Kidney epithelial cell (primary cell): ENCODE results near the gene CAMTA1. TPM values are rescaled to one million over a fixed set of nuclear protein-coding genes. Genes with fewer than 3 reads are reported as not detected.

Experiments used
- DNase-seq: peaks from one replicate; pipeline ENCODE4 v3.0.0-alpha.2; 2010; ENCODE audit warnings: low read depth
- H3K27me3 ChIP-seq: 2 replicates; pipeline ENCODE4 v1.6.0; 2011; ENCODE audit warnings: low read length; ENCODE audit not compliant: control insufficient read depth, insufficient read depth
- H3K36me3 ChIP-seq: 2 replicates; pipeline ENCODE4 v1.5.1; 2011; ENCODE audit warnings: low read length; ENCODE audit not compliant: control insufficient read depth, insufficient read depth
- H3K4me3 ChIP-seq: 2 replicates; pipeline ENCODE4 v1.5.1; 2011; ENCODE audit warnings: low read depth, mild to moderate bottlenecking, control low read depth, low read length
- total RNA-seq: library from RNA; depleted of rRNA; stranded (reverse); fragments of >200 nt; gene quantifications from 2 replicates; pipeline ENCODE4 v1.2.3, GENCODE V29; 2015
- TF ChIP-seq, protein P1 (sequence below): IDR thresholded peaks from 2 replicates; pipeline ENCODE4 v1.5.1; 2011; ENCODE audit warnings: mild to moderate bottlenecking, moderate library complexity, low read length, control low read depth, inconsistent platforms; ENCODE audit not compliant: insufficient read depth, poor library complexity, severe bottlenecking

Gene CAMTA1
- total RNA-seq, 1 donor from 2014 or later = 76.5 TPM

DNA sequence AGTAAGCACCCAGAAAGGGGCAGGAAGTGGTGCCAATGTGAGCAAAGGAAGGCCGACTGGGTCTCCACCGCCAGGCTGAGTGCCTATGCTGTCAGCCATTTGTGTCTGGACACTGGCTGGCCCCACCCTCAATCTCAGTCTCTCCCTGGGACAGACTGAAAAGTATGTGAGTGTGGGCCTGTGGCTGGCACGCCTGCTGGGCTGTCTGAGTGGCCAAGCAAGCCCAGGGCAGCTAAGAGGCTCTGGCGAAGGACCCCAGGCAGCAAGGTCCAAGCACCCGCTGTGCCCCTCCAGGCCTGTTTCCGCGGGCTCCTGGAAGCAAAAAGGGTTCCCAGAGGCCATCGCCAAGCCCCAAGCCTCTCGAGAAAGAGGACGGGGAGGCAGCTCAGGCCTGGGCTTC lies 892.6 kb downstream of the CAMTA1 start:
- TF ChIP-seq, protein P1, sequence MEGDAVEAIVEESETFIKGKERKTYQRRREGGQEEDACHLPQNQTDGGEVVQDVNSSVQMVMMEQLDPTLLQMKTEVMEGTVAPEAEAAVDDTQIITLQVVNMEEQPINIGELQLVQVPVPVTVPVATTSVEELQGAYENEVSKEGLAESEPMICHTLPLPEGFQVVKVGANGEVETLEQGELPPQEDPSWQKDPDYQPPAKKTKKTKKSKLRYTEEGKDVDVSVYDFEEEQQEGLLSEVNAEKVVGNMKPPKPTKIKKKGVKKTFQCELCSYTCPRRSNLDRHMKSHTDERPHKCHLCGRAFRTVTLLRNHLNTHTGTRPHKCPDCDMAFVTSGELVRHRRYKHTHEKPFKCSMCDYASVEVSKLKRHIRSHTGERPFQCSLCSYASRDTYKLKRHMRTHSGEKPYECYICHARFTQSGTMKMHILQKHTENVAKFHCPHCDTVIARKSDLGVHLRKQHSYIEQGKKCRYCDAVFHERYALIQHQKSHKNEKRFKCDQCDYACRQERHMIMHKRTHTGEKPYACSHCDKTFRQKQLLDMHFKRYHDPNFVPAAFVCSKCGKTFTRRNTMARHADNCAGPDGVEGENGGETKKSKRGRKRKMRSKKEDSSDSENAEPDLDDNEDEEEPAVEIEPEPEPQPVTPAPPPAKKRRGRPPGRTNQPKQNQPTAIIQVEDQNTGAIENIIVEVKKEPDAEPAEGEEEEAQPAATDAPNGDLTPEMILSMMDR = no peak
- no peak for DNase-seq
- Histone ChIP-seq H3K36me3 (no peaks in the 10 kb centered on the region), H3K27me3 (peaks cover 17% of the 10 kb centered on the region), H3K4me3 (no peak overlapping the region)

DNA sequence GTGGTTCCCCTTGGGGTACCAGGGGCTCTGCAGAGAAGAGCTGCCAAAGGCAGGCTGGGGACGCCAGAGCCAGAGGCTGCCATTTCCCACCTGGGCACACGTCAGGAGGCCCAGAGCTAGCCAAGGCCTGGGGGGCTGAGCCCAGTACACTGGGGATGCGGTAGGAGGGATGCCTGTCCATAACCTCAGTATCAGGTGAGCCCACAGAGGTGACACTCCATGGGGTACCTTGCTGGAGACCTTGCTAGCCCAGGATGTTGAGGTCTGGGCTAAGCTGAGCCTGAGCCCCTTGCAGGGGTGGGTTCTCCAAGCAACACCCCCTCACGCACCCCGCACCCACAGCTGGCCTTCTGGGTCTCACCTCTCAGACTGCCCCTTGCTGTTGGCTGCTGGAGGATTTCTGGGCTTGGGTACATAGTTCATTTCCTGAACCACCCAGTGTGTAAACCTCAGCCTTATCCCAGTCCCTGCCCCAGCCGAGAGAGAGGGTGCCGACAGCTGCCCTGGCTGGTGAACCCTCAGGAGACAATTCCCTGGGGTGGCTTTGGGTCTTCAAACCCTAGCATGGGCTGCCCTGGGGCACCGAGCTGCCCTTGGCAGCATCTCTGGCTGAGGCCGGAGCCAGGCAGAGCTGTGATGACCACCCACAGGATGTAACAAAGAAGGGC lies 893.4 kb downstream of the CAMTA1 start:
- Histone ChIP-seq H3K27me3 (peaks cover 16% of the 10 kb centered on the region), H3K4me3 (no peak overlapping the region), H3K36me3 (no peaks in the 10 kb centered on the region)
- no peak for DNase-seq
- TF ChIP-seq, protein P1 = no peak

DNA sequence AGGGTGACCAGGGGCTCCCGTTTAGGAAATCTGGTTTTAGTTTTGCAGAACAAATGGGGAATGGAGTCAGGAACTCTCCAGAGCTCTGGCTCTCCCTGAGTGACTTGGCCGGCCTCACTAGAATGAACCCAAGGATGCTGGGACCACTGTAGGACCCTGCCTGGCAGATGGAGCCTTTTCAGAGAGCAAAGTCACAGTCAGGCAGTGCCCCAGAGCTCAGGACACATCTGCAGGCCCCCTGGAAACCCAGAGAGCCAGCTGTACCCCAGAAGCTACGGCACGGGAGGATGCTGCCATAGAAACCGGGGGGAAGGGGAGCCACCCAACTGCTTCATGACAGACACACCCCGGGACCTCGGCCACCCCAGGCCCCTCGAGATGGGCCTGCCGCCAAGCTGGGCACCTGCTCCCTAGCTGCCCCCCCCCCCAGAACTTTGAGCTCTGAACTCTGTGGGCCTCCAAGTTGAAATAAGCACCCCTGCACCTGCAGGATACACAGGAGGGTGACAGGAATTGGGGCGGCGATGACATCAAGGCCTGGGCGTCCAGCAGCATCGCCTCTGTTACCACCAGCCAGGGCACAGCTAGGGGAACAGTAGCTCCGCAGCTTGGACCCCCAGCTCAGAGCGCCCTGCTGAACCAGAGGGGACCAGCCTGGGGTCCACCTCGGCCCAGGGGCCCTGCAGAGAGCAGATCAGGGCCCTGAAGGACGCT lies 894.1 kb downstream of the CAMTA1 start:
- H3K4me3 ChIP-seq = no peak overlapping the region
- H3K27me3 ChIP-seq = peaks cover 11% of the 10 kb centered on the region
- DNase-seq = no peak
- no peaks in the 10 kb centered on the region for H3K36me3 ChIP-seq
- TF ChIP-seq, protein P1 = no peak

DNA sequence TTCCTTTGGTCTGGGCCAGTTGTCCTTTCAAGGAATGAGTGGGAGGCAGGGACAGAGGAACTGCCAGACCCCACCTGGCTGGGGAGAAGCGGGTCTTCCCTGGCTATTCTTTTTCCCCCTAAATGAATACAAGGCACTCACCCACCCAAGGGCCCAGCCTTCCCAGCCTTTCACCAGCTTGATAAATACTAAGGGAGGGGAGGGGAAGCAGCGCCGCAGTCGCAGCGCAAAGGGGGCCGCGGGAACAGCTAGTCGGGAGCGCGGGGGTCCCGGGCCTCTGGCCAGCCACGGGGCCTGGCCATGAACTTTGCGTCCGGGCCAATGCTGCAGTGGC lies 894.6 kb downstream of the CAMTA1 start:
- Histone ChIP-seq H3K4me3 (peak overlapping the region; percentile 62), H3K36me3 (no peaks in the 10 kb centered on the region), H3K27me3 (peaks cover 12% of the 10 kb centered on the region)
- no peak for DNase-seq
- TF ChIP-seq, protein P1 = no peak

DNA sequence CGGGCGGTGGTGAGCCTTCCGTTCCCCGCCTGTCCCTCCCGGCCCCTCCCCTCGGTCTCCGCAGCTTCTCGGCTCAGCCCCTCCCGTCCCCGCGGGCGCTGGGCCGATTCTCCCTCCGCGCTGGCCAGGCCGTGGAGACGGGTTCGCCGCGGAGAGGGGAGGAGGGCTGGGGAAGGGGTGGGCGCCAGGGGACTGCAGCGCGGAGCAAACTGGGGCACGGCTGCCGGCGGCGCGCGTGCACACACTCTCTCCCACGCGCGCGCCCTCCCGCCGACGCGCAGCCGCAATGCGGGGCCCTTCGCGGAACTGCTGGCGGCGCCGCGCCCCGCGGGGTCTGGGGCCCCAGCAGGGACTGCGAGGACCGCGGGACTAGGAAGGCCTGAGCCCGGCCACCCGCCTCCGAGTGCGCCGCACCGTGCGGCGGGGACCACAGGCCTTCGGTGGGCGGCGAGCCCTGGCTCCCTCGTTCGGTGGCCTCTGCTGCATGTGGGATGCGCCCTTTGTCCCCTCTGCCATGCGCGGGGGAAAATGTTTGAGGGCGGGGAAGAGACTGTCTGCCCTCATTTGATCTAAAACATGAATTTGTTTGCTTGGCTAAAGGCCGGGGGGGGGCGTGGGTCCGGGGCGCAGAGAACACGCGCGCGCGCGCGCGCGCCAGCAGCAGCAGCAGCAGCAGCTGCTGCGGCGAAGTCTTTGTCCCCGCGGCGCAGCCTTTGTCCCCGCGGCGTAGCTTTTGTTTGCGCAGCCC lies 895.1 kb downstream of the CAMTA1 start:
- Histone ChIP-seq H3K4me3 (peak overlapping the region; percentile 62), H3K36me3 (no peaks in the 10 kb centered on the region), H3K27me3 (peaks cover 16% of the 10 kb centered on the region)
- no peak for DNase-seq
- TF ChIP-seq, protein P1 = no peak
